ENCODE results near the gene MARCHF2. TPM values are rescaled to one million over a fixed set of nuclear protein-coding genes. Genes with fewer than 3 reads are reported as not detected.

MARCHF2 gene
- total and polyA plus RNA-seq, 7 experiments from 2014 or later: 18.0 to 42.1 (median 23.4) TPM

DNA sequence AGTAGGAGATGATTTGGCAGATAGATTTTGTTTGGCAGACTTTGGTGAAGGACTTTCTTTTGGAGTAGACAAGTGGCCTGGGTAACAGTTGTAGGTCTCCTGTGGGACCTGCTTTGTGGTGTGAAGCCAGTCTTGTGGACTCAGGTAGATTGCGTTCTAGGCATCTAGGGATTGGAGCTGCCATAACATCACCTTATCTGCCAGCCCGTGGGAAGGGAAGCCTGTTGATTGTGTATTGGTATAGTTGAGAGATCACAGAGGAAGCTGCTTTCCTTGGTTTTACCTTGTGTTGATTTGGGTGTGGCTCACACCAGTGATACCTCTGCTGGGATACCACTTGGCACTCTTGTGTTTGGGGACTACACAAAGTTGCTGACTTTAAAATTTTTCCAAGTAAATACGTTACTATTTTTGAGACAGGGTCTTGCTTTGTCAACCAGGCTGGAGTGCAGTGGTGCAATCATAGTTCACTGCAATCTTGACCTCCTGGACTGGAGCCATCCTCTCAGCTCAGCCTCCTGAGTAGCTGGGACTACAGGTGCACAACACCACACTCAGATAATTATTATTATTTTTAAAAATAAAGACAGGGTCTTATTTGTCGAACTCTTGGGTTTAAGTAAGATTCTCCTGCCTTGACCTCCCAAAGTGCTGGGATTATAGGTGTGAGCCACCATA, 39.5 kb downstream of the MARCHF2 start:
- Histone ChIP-seq H3K9me3 (ENCODE audit: control insufficient read depth in 2 of 3, low read length in 3 of 3) (no peaks in the 10 kb centered on the region), H3K36me3 (ENCODE audit: control insufficient read depth in 2 of 3, insufficient read depth in 3 of 3, low read length in 3 of 3) (peaks cover 16 to 50% (median 20%) of the 10 kb centered on the region in 3 experiments), H3K27me3 (ENCODE audit: control insufficient read depth in 2 of 2, insufficient read depth in 2 of 2, low read length in 2 of 2) (no peaks in the 10 kb centered on the region), H3K4me3 (ENCODE audit: low read length) (no peak overlapping the region), H3K27ac (ENCODE audit: low read depth, low read length) (no peak overlapping the region), H3K4me1 (ENCODE audit: control insufficient read depth in 2 of 2, insufficient read depth in 2 of 2, low read length in 2 of 2) (peaks cover 43 to 54% of the 10 kb centered on the region in 2 donors)
- H3K36me3 Mint-ChIP-seq: peaks cover 0 to 29% (median 8%) of the 10 kb centered on the region in 5 donors
- intact Hi-C loops (cut with micrococcal nuclease): no loop called here
- POLR2A ChIA-PET: interaction anchor here (1.1 kb wide), 1 partner anchor 12 kb away, joined by 4 read pairs; no protein-coding TSS in a partner anchor
- no peaks in the 10 kb centered on the region for H3K9me3 Mint-ChIP-seq
- no peaks in the 10 kb centered on the region for H3K27me3 Mint-ChIP-seq
- ATAC-seq (no peak), DNase-seq (no peak)
- H3K4me1 Mint-ChIP-seq: peaks cover 70 to 95% (median 84%) of the 10 kb centered on the region in 7 donors
- peak overlapping the region in 6 of 9 donors; percentile 44 to 82 (median 57) for H3K27ac Mint-ChIP-seq
- CTCF ChIA-PET: interaction anchor here (1.2 kb wide), 1 partner anchor 10 kb away, joined by 3 read pairs; no protein-coding TSS in a partner anchor
- peak overlapping the region in 8 of 10 donors; percentile 30 to 72 (median 63) for H3K4me3 Mint-ChIP-seq

DNA sequence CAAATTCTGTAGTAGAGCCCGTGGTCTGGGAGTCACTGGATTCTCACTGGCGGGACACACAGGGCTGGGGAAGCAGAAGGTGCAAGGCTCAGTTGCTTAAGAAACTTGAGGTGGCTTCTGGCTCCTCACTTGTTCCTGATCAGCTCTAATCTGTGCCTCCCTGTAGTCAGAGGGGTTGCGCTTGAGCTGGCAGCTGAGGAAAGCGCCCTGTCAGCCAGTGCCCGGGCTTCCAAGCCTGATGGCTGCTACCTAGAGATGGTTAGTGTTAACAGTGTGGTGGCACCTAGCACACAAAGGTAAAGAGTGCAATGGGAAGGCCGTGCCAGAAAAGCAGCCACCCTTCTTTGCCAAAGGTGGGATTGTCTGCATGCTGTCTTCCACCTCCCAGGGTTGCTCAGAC, 40.5 kb downstream of the MARCHF2 start:
- peaks cover 42 to 48% of the 10 kb centered on the region in 2 donors for H3K4me1 ChIP-seq (ENCODE audit: control insufficient read depth in 2 of 2, insufficient read depth in 2 of 2, low read length in 2 of 2)
- Mint-ChIP-seq H3K4me3 (peak overlapping the region in 3 of 10 donors; percentile 55 to 71 (median 56)), H3K36me3 (peaks cover 0 to 24% (median 13%) of the 10 kb centered on the region in 5 donors), H3K4me1 (peaks cover 71 to 94% (median 88%) of the 10 kb centered on the region in 7 donors), H3K9me3 (no peaks in the 10 kb centered on the region), H3K27ac (peak overlapping the region in 5 of 9 donors; percentile 21 to 65 (median 36)), H3K27me3 (no peaks in the 10 kb centered on the region)
- H3K4me3 ChIP-seq (ENCODE audit: low read length): no peak overlapping the region
- H3K9me3 ChIP-seq (ENCODE audit: control insufficient read depth in 2 of 3, low read length in 3 of 3): no peaks in the 10 kb centered on the region
- POLR2A ChIA-PET: interaction anchor here (1.1 kb wide), 1 partner anchor 11 kb away, joined by 4 read pairs; no protein-coding TSS in a partner anchor
- H3K36me3 ChIP-seq (ENCODE audit: control insufficient read depth in 2 of 3, insufficient read depth in 3 of 3, low read length in 3 of 3): peaks cover 16 to 61% (median 20%) of the 10 kb centered on the region in 3 experiments
- no peak for DNase-seq
- intact Hi-C loops (cut with micrococcal nuclease): no loop called here
- no peak overlapping the region for H3K27ac ChIP-seq (ENCODE audit: low read depth, low read length)
- CTCF ChIA-PET: interaction anchor here (0.6 to 1.2 kb wide), 2 partner anchors 9 to 30 kb away, joined by 3 read pairs; no protein-coding TSS in a partner anchor
- ATAC-seq: no peak
- H3K27me3 ChIP-seq (ENCODE audit: control insufficient read depth in 2 of 2, insufficient read depth in 2 of 2, low read length in 2 of 2): no peaks in the 10 kb centered on the region

GRCh38 chr19:8454218-8454617, 41.1 kb downstream of the MARCHF2 start:
- H3K4me3 ChIP-seq (ENCODE audit: low read length): no peak overlapping the region
- no peaks in the 10 kb centered on the region for H3K27me3 Mint-ChIP-seq
- H3K4me1 ChIP-seq (ENCODE audit: control insufficient read depth in 2 of 2, insufficient read depth in 2 of 2, low read length in 2 of 2): peaks cover 38 to 43% of the 10 kb centered on the region in 2 donors
- ChIA-PET CTCF (no interaction called here), POLR2A (no interaction called here)
- H3K36me3 ChIP-seq (ENCODE audit: control insufficient read depth in 2 of 3, insufficient read depth in 3 of 3, low read length in 3 of 3): peaks cover 16 to 66% (median 20%) of the 10 kb centered on the region in 3 experiments
- ATAC-seq: no peak
- no peaks in the 10 kb centered on the region for H3K9me3 ChIP-seq (ENCODE audit: control insufficient read depth in 2 of 3, low read length in 3 of 3)
- intact Hi-C loops (cut with micrococcal nuclease): no loop called here
- H3K4me3 Mint-ChIP-seq: peak overlapping the region in 8 of 10 donors; percentile 4 to 71 (median 52)
- peak overlapping the region in 6 of 9 donors; percentile 9 to 65 (median 36) for H3K27ac Mint-ChIP-seq
- peaks cover 68 to 93% (median 89%) of the 10 kb centered on the region in 7 donors for H3K4me1 Mint-ChIP-seq
- DNase-seq: no peak
- no peaks in the 10 kb centered on the region for H3K9me3 Mint-ChIP-seq
- H3K27ac ChIP-seq (ENCODE audit: low read depth, low read length): no peak overlapping the region
- no peaks in the 10 kb centered on the region for H3K27me3 ChIP-seq (ENCODE audit: control insufficient read depth in 2 of 2, insufficient read depth in 2 of 2, low read length in 2 of 2)
- H3K36me3 Mint-ChIP-seq: peaks cover 0 to 24% (median 13%) of the 10 kb centered on the region in 5 donors

DNA sequence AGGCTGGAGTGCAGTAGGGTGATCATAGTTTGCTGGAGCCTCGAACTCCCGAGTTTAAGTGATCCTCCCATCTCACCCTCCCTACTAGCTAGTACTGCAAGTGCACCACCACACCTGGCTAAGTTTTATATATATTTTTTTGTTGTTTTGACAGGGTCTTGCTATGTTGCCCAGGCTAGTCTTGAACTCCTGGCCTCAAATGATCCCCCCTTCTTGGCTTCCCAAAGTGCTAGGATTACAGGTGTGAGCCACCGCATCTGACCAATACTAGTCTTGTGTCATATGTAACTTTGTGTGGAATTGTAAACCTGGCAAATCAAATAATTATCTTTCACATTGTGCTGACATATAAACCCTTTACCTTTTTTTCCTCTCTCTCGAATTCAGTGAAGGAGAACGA, 41.9 kb downstream of the MARCHF2 start:
- Mint-ChIP-seq H3K27ac (peak overlapping the region in 6 of 9 donors; percentile 25 to 68 (median 46)), H3K4me3 (peak overlapping the region in 7 of 10 donors; percentile 6 to 71 (median 27)), H3K9me3 (no peaks in the 10 kb centered on the region), H3K36me3 (peaks cover 0 to 31% (median 13%) of the 10 kb centered on the region in 5 donors), H3K4me1 (peaks cover 71 to 95% (median 92%) of the 10 kb centered on the region in 7 donors), H3K27me3 (no peaks in the 10 kb centered on the region)
- Histone ChIP-seq H3K27me3 (ENCODE audit: control insufficient read depth in 2 of 2, insufficient read depth in 2 of 2, low read length in 2 of 2) (no peaks in the 10 kb centered on the region), H3K36me3 (ENCODE audit: control insufficient read depth in 2 of 3, insufficient read depth in 3 of 3, low read length in 3 of 3) (peaks cover 16 to 70% (median 20%) of the 10 kb centered on the region in 3 experiments), H3K9me3 (ENCODE audit: control insufficient read depth in 2 of 3, low read length in 3 of 3) (no peaks in the 10 kb centered on the region), H3K4me1 (ENCODE audit: control insufficient read depth in 2 of 2, insufficient read depth in 2 of 2, low read length in 2 of 2) (peaks cover 32 to 37% of the 10 kb centered on the region in 2 donors), H3K27ac (ENCODE audit: low read depth, low read length) (peak overlapping the region; percentile 9), H3K4me3 (ENCODE audit: low read length) (no peak overlapping the region)
- ATAC-seq (no peak), DNase-seq (no peak)
- intact Hi-C loops (cut with micrococcal nuclease): no loop called here
- CTCF ChIA-PET: no interaction called here
- POLR2A ChIA-PET: no interaction called here

DNA sequence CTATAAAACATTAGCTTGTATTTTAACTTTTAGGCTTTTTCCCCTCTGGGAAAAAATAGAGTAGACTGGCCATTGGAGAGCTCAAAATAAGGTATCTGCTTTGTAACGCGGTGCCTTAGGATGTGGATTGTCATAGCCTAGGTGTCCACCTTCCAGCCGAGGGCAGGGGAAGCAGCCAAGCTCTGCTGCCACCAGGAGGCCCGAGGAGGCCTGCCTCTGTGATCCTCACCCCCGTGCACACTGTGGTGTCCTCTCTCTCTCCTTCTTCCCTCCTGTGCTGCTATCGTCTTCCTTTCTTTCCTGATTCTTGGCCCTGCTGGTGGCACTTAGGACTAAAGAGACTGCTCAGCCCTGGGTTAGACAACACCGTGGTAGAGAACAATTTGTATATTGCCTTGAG, 43.0 kb downstream of the MARCHF2 start:
- Mint-ChIP-seq H3K27ac (peak overlapping the region in 5 of 9 donors; percentile 3 to 62 (median 38)), H3K4me3 (peak overlapping the region in 3 of 10 donors; percentile 7 to 59 (median 20)), H3K27me3 (no peaks in the 10 kb centered on the region), H3K9me3 (no peaks in the 10 kb centered on the region), H3K36me3 (peaks cover 0 to 34% (median 13%) of the 10 kb centered on the region in 5 donors), H3K4me1 (peaks cover 72 to 100% (median 97%) of the 10 kb centered on the region in 7 donors)
- Histone ChIP-seq H3K27ac (ENCODE audit: low read depth, low read length) (no peak overlapping the region), H3K4me1 (ENCODE audit: control insufficient read depth in 2 of 2, insufficient read depth in 2 of 2, low read length in 2 of 2) (peaks cover 28 to 34% of the 10 kb centered on the region in 2 donors), H3K9me3 (ENCODE audit: control insufficient read depth in 2 of 3, low read length in 3 of 3) (no peaks in the 10 kb centered on the region), H3K36me3 (ENCODE audit: control insufficient read depth in 2 of 3, insufficient read depth in 3 of 3, low read length in 3 of 3) (peaks cover 16 to 78% (median 20%) of the 10 kb centered on the region in 3 experiments), H3K27me3 (ENCODE audit: control insufficient read depth in 2 of 2, insufficient read depth in 2 of 2, low read length in 2 of 2) (no peaks in the 10 kb centered on the region), H3K4me3 (ENCODE audit: low read length) (no peak overlapping the region)
- intact Hi-C loops (cut with micrococcal nuclease): no loop called here
- ChIA-PET POLR2A (interaction anchor here (0.9 kb wide), 1 partner anchor 10 kb away, joined by 3 read pairs; no protein-coding TSS in a partner anchor), CTCF (interaction anchor here (0.6 to 0.9 kb wide), 4 partner anchors 9 to 123 kb away, joined by 3 to 6 read pairs (median 4); no protein-coding TSS in a partner anchor)
- peak; percentile 39 for ATAC-seq
- no peak for DNase-seq

GRCh38 chr19:8457209-8457608, 44.1 kb downstream of the MARCHF2 start:
- H3K27me3 ChIP-seq (ENCODE audit: control insufficient read depth in 2 of 2, insufficient read depth in 2 of 2, low read length in 2 of 2): no peaks in the 10 kb centered on the region
- no peak overlapping the region for H3K27ac ChIP-seq (ENCODE audit: low read depth, low read length)
- peaks cover 17 to 28% of the 10 kb centered on the region in 2 donors for H3K4me1 ChIP-seq (ENCODE audit: control insufficient read depth in 2 of 2, insufficient read depth in 2 of 2, low read length in 2 of 2)
- ChIA-PET POLR2A (no interaction called here), CTCF (no interaction called here)
- H3K36me3 ChIP-seq (ENCODE audit: control insufficient read depth in 2 of 3, insufficient read depth in 3 of 3, low read length in 3 of 3): peaks cover 13 to 79% (median 23%) of the 10 kb centered on the region in 3 experiments
- Mint-ChIP-seq H3K36me3 (peaks cover 0 to 34% (median 13%) of the 10 kb centered on the region in 5 donors), H3K4me1 (peaks cover 66 to 99% (median 97%) of the 10 kb centered on the region in 7 donors), H3K27ac (peak overlapping the region in 1 of 9 donors; percentile 8), H3K27me3 (no peaks in the 10 kb centered on the region), H3K9me3 (no peaks in the 10 kb centered on the region), H3K4me3 (peak overlapping the region in 2 of 10 donors; percentile 8 to 23)
- intact Hi-C loops (cut with micrococcal nuclease): no loop called here
- no peaks in the 10 kb centered on the region for H3K9me3 ChIP-seq (ENCODE audit: control insufficient read depth in 2 of 3, low read length in 3 of 3)
- no peak for ATAC-seq
- no peak overlapping the region for H3K4me3 ChIP-seq (ENCODE audit: low read length)
- DNase-seq: no peak
